22Rv1 (cell line): ENCODE data around the gene AGT.

Source experiments
- ZFX ChIP-seq: fragments of 450-650 bp; IDR thresholded peaks from 2 replicates; pipeline ENCODE4 v1.6.1; 2017; ENCODE audit warnings: antibody characterized with exemption, borderline replicate concordance
- TF ChIP-seq, protein P1 (sequence below): fragments of 450-650 bp; IDR thresholded peaks from 2 replicates; pipeline ENCODE4 v1.5.1; 2017; ENCODE audit warnings: mild to moderate bottlenecking

DNA sequence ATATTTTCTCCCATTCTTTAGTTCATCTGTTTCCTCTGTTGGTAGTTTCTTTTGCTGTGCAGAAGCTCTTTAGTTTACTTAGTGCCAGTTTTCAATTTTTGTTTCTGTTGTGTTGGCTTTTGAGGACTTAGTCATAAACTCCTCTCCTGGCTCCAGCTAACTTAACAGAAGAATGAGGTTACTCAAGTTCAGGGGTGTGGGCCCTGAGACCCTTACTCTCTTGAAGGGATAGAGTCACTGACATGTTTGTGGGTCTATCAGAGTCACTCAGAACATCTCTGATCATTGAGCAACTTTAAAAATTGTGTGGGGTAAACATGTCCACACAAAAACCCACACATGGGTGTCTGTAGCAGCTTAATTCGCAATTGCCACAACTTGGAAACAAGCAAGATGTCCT lies 14.2 kb downstream of the AGT start:
- TF ChIP-seq, protein P1, sequence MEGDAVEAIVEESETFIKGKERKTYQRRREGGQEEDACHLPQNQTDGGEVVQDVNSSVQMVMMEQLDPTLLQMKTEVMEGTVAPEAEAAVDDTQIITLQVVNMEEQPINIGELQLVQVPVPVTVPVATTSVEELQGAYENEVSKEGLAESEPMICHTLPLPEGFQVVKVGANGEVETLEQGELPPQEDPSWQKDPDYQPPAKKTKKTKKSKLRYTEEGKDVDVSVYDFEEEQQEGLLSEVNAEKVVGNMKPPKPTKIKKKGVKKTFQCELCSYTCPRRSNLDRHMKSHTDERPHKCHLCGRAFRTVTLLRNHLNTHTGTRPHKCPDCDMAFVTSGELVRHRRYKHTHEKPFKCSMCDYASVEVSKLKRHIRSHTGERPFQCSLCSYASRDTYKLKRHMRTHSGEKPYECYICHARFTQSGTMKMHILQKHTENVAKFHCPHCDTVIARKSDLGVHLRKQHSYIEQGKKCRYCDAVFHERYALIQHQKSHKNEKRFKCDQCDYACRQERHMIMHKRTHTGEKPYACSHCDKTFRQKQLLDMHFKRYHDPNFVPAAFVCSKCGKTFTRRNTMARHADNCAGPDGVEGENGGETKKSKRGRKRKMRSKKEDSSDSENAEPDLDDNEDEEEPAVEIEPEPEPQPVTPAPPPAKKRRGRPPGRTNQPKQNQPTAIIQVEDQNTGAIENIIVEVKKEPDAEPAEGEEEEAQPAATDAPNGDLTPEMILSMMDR: no peak
- TF ChIP-seq ZFX: no peak
